GM12878 (cell line): ENCODE results near the gene TTYH1.

Experiments
- FOXM1 ChIP-seq: IDR thresholded peaks from 2 replicates; pipeline ENCODE4 v1.6.1; 2012; ENCODE audit warnings: low read depth, mild to moderate bottlenecking, inconsistent platforms, low read length, moderate library complexity
- POLR2AphosphoS5 ChIP-seq: IDR thresholded peaks from 2 replicates; pipeline ENCODE4 v1.6.1; 2011; ENCODE audit warnings: mild to moderate bottlenecking, low read length, inconsistent platforms
- RELA ChIP-seq: fragments of 450-650 bp; IDR thresholded peaks from 2 replicates; pipeline ENCODE4 v1.8.0; 2014; ENCODE audit warnings: borderline replicate concordance; ENCODE audit not compliant: partially characterized antibody
- SP1 ChIP-seq: IDR thresholded peaks from one replicate; pipeline ENCODE4 v1.6.1; 2011; ENCODE audit warnings: low read depth, low read length
- TAF1 ChIP-seq: IDR thresholded peaks from 2 replicates; pipeline ENCODE4 v1.6.1; 2011; ENCODE audit warnings: mild to moderate bottlenecking, low read depth, low read length, borderline replicate concordance
- TF ChIP-seq, protein P1 (sequence below): IDR thresholded peaks from 2 replicates; pipeline ENCODE4 v1.6.1; 2012; ENCODE audit warnings: low read depth, low read length, improper control_type of control experiment
- TF ChIP-seq, protein P2 (sequence below): fragments of 450-650 bp; IDR thresholded peaks from 2 replicates; pipeline ENCODE4 v1.6.1; 2018; ENCODE audit warnings: borderline replicate concordance, mild to moderate bottlenecking; ENCODE audit not compliant: partially characterized antibody

DNA sequence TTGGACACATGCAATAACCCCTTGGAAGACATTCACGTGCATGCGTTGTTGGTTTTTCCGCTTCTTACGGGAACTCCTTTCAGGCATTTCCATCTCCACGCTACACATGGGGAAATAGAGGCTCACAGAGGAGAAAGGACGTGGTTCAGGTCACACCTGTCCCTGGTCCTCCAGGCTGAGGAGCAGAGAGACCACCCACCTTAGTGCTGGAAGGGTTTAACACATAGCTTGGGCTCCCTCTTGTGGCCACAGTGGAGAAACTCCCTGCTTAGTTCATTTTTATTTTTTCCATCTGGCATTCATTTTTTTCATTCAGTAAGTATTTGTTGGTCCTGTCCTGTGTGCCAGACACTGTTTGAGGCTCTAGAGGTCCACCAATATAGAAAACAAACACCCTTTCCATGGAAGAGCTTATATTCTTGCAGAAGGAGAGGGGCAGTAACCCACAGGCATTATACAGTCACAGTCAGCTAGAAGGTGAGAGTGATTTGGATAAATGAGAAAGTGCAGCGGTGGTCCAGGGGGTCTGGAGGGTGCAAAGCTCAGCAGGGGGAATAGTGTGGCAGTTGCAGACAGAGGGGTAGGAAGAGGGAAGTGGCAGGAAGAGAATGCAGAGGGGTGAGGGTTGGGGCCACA is 24.2 kb upstream of the TTYH1 start:
- TF ChIP-seq TAF1, result no peak
- TF ChIP-seq SP1, result no peak
- TF ChIP-seq, protein P1, sequence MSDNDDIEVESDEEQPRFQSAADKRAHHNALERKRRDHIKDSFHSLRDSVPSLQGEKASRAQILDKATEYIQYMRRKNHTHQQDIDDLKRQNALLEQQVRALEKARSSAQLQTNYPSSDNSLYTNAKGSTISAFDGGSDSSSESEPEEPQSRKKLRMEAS, result no peak
- TF ChIP-seq POLR2AphosphoS5, result no peak
- TF ChIP-seq, protein P2, sequence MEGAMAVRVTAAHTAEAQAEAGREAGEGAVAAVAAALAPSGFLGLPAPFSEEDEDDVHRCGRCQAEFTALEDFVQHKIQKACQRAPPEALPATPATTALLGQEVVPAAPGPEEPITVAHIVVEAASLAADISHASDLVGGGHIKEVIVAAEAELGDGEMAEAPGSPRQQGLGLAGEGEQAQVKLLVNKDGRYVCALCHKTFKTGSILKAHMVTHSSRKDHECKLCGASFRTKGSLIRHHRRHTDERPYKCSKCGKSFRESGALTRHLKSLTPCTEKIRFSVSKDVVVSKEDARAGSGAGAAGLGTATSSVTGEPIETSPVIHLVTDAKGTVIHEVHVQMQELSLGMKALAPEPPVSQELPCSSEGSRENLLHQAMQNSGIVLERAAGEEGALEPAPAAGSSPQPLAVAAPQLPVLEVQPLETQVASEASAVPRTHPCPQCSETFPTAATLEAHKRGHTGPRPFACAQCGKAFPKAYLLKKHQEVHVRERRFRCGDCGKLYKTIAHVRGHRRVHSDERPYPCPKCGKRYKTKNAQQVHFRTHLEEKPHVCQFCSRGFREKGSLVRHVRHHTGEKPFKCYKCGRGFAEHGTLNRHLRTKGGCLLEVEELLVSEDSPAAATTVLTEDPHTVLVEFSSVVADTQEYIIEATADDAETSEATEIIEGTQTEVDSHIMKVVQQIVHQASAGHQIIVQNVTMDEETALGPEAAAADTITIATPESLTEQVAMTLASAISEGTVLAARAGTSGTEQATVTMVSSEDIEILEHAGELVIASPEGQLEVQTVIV, result no peak
- no peak for TF ChIP-seq FOXM1
- no peak for TF ChIP-seq RELA
